Keratinocyte (primary cell): Measurements from ENCODE around the gene DIP2C. TPM values are rescaled to one million over a fixed set of nuclear protein-coding genes. Genes with fewer than 3 reads are reported as not detected.

ENCODE experiments used
- DNase-seq: peaks from one replicate; pipeline ENCODE4 v3.0.0-alpha.2; 2011; ENCODE audit warnings: low read depth, missing footprints, low spot score
- FAIRE-seq: peaks from 2 replicates; lab custom pipeline; 2011; peaks lifted over from hg19 to GRCh38; lab: Jason Lieb, UNC
- H2AFZ ChIP-seq: 2 replicates; pipeline ENCODE4 v1.6.0; 2012; ENCODE audit warnings: low read length, control low read depth, inconsistent platforms; ENCODE audit not compliant: control insufficient read depth
- H3K27ac ChIP-seq: 2 replicates; pipeline ENCODE4 v1.5.1; 2011; ENCODE audit warnings: low read length; ENCODE audit not compliant: control insufficient read depth, insufficient read depth
- H3K27me3 ChIP-seq: 3 replicates; pipeline ENCODE4 v1.6.0; 2011; ENCODE audit warnings: low read length; ENCODE audit not compliant: control insufficient read depth, insufficient read depth; ENCODE audit errors: extremely low read depth
- H3K36me3 ChIP-seq, 2 experiments: 2 replicates in 1 of 2; 3 replicates in 1 of 2; pipeline ENCODE4 v1.5.1; 2011; ENCODE audit warnings: low read length in 2 of 2, mild to moderate bottlenecking in 1 of 2; ENCODE audit not compliant: control insufficient read depth in 2 of 2, insufficient read depth in 2 of 2; ENCODE audit errors: extremely low read depth in 1 of 2
- H3K4me1 ChIP-seq: 3 replicates; pipeline ENCODE4 v1.5.1; 2011; ENCODE audit warnings: low read length; ENCODE audit not compliant: control insufficient read depth, insufficient read depth; ENCODE audit errors: extremely low read depth
- H3K4me2 ChIP-seq: 3 replicates; pipeline ENCODE4 v1.6.0; 2011; ENCODE audit warnings: low read depth, low read length; ENCODE audit not compliant: control insufficient read depth, insufficient read depth; ENCODE audit errors: extremely low read depth
- H3K4me3 ChIP-seq, 3 experiments: fragments of 200-600 bp in 1 of 3; sonication (generic) in 1 of 3; 2 replicates in 2 of 3; 3 replicates in 1 of 3; pipeline ENCODE4 v1.5.1; 2011 to 2016; ENCODE audit warnings: low read length in 3 of 3, mild to moderate bottlenecking in 3 of 3, control low read depth in 2 of 3, inconsistent platforms in 1 of 3, low read depth in 1 of 3, mixed read lengths in 1 of 3, mixed run types in 1 of 3, moderate library complexity in 1 of 3; ENCODE audit not compliant: control insufficient read depth in 2 of 3, insufficient read depth in 2 of 3; ENCODE audit errors: extremely low read depth in 1 of 3
- H3K79me2 ChIP-seq: 2 replicates; pipeline ENCODE4 v1.6.0; 2012; ENCODE audit warnings: low read length; ENCODE audit not compliant: control insufficient read depth, insufficient read depth
- H3K9ac ChIP-seq: 3 replicates; pipeline ENCODE4 v1.6.0; 2011; ENCODE audit warnings: low read length; ENCODE audit not compliant: control insufficient read depth, insufficient read depth; ENCODE audit errors: extremely low read depth
- H3K9me1 ChIP-seq: 3 replicates; pipeline ENCODE4 v1.6.0; 2011; ENCODE audit warnings: low read length; ENCODE audit not compliant: control insufficient read depth, insufficient read depth; ENCODE audit errors: extremely low read depth
- H3K9me3 ChIP-seq: 2 replicates; pipeline ENCODE4 v1.5.1; 2012; ENCODE audit warnings: low read depth, low read length; ENCODE audit not compliant: control insufficient read depth
- H4K20me1 ChIP-seq: 3 replicates; pipeline ENCODE4 v1.6.0; 2011; ENCODE audit warnings: low read length; ENCODE audit not compliant: control insufficient read depth, insufficient read depth; ENCODE audit errors: extremely low read depth
- CTCF ChIP-seq, 3 experiments: IDR thresholded peaks in 1 of 3; conservative IDR thresholded peaks in 1 of 3; optimal IDR thresholded peaks in 1 of 3; 2 replicates in 2 of 3; 3 replicates in 1 of 3; pipeline versions ENCODE3 to v1.5.1; 2011; ENCODE audit warnings: low read length in 3 of 3, mild to moderate bottlenecking in 3 of 3, moderate library complexity in 2 of 3, control low read depth in 1 of 3, inconsistent platforms in 1 of 3; ENCODE audit not compliant: insufficient read depth in 2 of 3; ENCODE audit errors: extremely low read depth in 1 of 3
- EZH2 ChIP-seq: IDR thresholded peaks from one replicate; pipeline ENCODE4 v1.6.1; 2012; ENCODE audit warnings: inconsistent platforms, mild to moderate bottlenecking, low read length, moderate library complexity
- dilution Hi-C: fragments of 300-500 bp; cut with MboI; formaldehyde crosslinking; loops from one replicate; pipeline ENCODE4 v1.7.0; 2020; ENCODE audit warnings: low sequenced_read_pairs; ENCODE audit not compliant: extremely low pct_ligation_motif_present
- polyA plus RNA-seq, 5 experiments: library from polyadenylated mRNA; depleted of rRNA in 3 of 5; stranded (reverse) in 3 of 5; stranded (forward) in 1 of 5; unstranded in 1 of 5; fragments of >200 nt; gene quantifications; 1 replicate in 1 of 5; 2 replicates in 3 of 5; 3 replicates in 1 of 5; pipeline versions ENCODE4 v1.2.1 to v1.2.3, GENCODE V29; 2011 to 2012; ENCODE audit warnings: missing spikeins in 2 of 5, low read depth in 1 of 5, low replicate concordance in 1 of 5

The DIP2C gene
- polyA plus RNA-seq, 1 donor (not counting 4 experiments of a cell fraction or from before 2014, with no cell fraction given), result 1.3 TPM

- Histone ChIP-seq H3K36me3 (no peaks in the 10 kb centered on the region), H3K79me2 (no peaks in the 10 kb centered on the region), H3K9ac (no peak overlapping the region), H3K9me3 (no peaks in the 10 kb centered on the region), H3K4me2 (no peak overlapping the region), H2AFZ (no peak overlapping the region), H3K27ac (no peak overlapping the region), H4K20me1 (no peaks in the 10 kb centered on the region), H3K9me1 (no peaks in the 10 kb centered on the region), H3K4me1 (no peaks in the 10 kb centered on the region), H3K4me3 (no peak overlapping the region), H3K27me3 (no peaks in the 10 kb centered on the region)
- dilution Hi-C loops, result no loop called here
- no peak for TF ChIP-seq CTCF (optimal IDR thresholded peaks at IDR 0.05 in 1 of 3, IDR thresholded peaks at IDR 0.05 in 1 of 3, conservative IDR thresholded peaks at IDR 0.05 in 1 of 3; ENCODE audit: extremely low read depth in 1 of 3, insufficient read depth in 2 of 3, low read length in 3 of 3)
- no peak for TF ChIP-seq EZH2
- FAIRE-seq (no peak), DNase-seq (no peak)
Measured at GRCh38 chr10:308101-308500, 381.4 kb downstream of the DIP2C start.

- dilution Hi-C loops, result no loop called here
- H3K27me3 ChIP-seq, result no peaks in the 10 kb centered on the region
- H3K4me2 ChIP-seq, result no peak overlapping the region
- H3K4me1 ChIP-seq, result no peaks in the 10 kb centered on the region
- no peaks in the 10 kb centered on the region for H3K36me3 ChIP-seq
- FAIRE-seq (no peak), DNase-seq (no peak)
- H3K9me3 ChIP-seq, result no peaks in the 10 kb centered on the region
- no peak overlapping the region for H3K9ac ChIP-seq
- H3K4me3 ChIP-seq, result no peak overlapping the region
- no peaks in the 10 kb centered on the region for H3K79me2 ChIP-seq
- no peak for TF ChIP-seq EZH2
- TF ChIP-seq CTCF (optimal IDR thresholded peaks at IDR 0.05 in 1 of 3, IDR thresholded peaks at IDR 0.05 in 1 of 3, conservative IDR thresholded peaks at IDR 0.05 in 1 of 3; ENCODE audit: extremely low read depth in 1 of 3, insufficient read depth in 2 of 3, low read length in 3 of 3), result no peak
- no peaks in the 10 kb centered on the region for H3K9me1 ChIP-seq
- no peak overlapping the region for H3K27ac ChIP-seq
- no peak overlapping the region for H2AFZ ChIP-seq
- H4K20me1 ChIP-seq, result no peaks in the 10 kb centered on the region
Measured at GRCh38 chr10:307659-308058, 381.8 kb downstream of the DIP2C start.
